HepG2 (cell line): ENCODE data around the gene BCAR3. TPM values are rescaled to one million over a fixed set of nuclear protein-coding genes. Genes with fewer than 3 reads are reported as not detected.

Source experiments
- DR1 ChIP-seq: sonication (generic); formaldehyde crosslinking; IDR thresholded peaks from 2 replicates; pipeline ENCODE4 v1.8.0; 2021; ENCODE audit warnings: mild to moderate bottlenecking, missing genetic modification reagents, inconsistent platforms
- GFI1 ChIP-seq: sonication (generic); formaldehyde crosslinking; IDR thresholded peaks from 2 replicates; pipeline ENCODE4 v1.5.0; 2020; ENCODE audit warnings: missing genetic modification reagents, mild to moderate bottlenecking, borderline replicate concordance
- MAFG ChIP-seq: sonication (generic); formaldehyde crosslinking; IDR thresholded peaks from 2 replicates; pipeline ENCODE4 v1.5.1; 2020; ENCODE audit warnings: mild to moderate bottlenecking, missing genetic modification reagents
- MAX ChIP-seq: IDR thresholded peaks from 2 replicates; pipeline ENCODE4 v1.6.1; 2012; ENCODE audit warnings: inconsistent platforms
- MED1 ChIP-seq: sonication (generic); formaldehyde crosslinking; IDR thresholded peaks from 2 replicates; pipeline ENCODE4 v1.4.0; 2020; ENCODE audit warnings: missing genetic modification reagents
- NCOA1 ChIP-seq: sonication (generic); formaldehyde crosslinking; IDR thresholded peaks from 2 replicates; pipeline ENCODE4 v1.9.0; 2021; ENCODE audit warnings: missing genetic modification reagents
- PCBP2 ChIP-seq: fragments of 200-400 bp; formaldehyde crosslinking; optimal IDR thresholded peaks from 2 replicates; pipeline ENCODE3; 2018; ENCODE audit warnings: low read length, low read depth; ENCODE audit not compliant: poor library complexity, severe bottlenecking
- PPARG ChIP-seq: conservative IDR thresholded peaks from 2 replicates; pipeline ENCODE4 v1.6.1; 2016; ENCODE audit warnings: missing biosample characterization, missing genetic modification reagents
- PRDM4 ChIP-seq: sonication (generic); formaldehyde crosslinking; IDR thresholded peaks from 2 replicates; pipeline ENCODE4 v1.9.0; 2021; ENCODE audit warnings: missing genetic modification reagents, borderline replicate concordance
- RAD51 ChIP-seq: fragments of 450-650 bp; IDR thresholded peaks from 2 replicates; pipeline ENCODE4 v1.6.1; 2016; ENCODE audit warnings: borderline replicate concordance
- SPEN ChIP-seq: sonication (generic); formaldehyde crosslinking; IDR thresholded peaks from 2 replicates; pipeline ENCODE4 v1.5.1; 2020; ENCODE audit warnings: low read depth, mild to moderate bottlenecking, missing genetic modification reagents
- TEAD3 ChIP-seq: optimal IDR thresholded peaks from 2 replicates; pipeline ENCODE3; 2016; ENCODE audit warnings: borderline replicate concordance
- U2AF1 ChIP-seq: fragments of 200-400 bp; formaldehyde crosslinking; optimal IDR thresholded peaks from 2 replicates; pipeline ENCODE3; 2017; ENCODE audit warnings: mild to moderate bottlenecking, low read depth, low read length
- ZFX ChIP-seq: sonication (generic); formaldehyde crosslinking; IDR thresholded peaks from 2 replicates; pipeline ENCODE4 v1.4.0; 2020; ENCODE audit warnings: mild to moderate bottlenecking, low read depth, missing genetic modification reagents, moderate library complexity
- ZMAT5 ChIP-seq: sonication (generic); formaldehyde crosslinking; IDR thresholded peaks from 2 replicates; pipeline ENCODE4 v1.5.0; 2020; ENCODE audit warnings: mild to moderate bottlenecking, low read depth, missing genetic modification reagents, borderline replicate concordance
- ZNF20 ChIP-seq: sonication (generic); formaldehyde crosslinking; IDR thresholded peaks from 2 replicates; pipeline ENCODE4 v1.4.0; 2020; ENCODE audit warnings: mild to moderate bottlenecking, moderate library complexity, missing genetic modification reagents
- ZNF251 ChIP-seq: sonication (generic); formaldehyde crosslinking; IDR thresholded peaks from 2 replicates; pipeline ENCODE4 v1.9.0; 2021; ENCODE audit warnings: mild to moderate bottlenecking, missing genetic modification reagents
- ZNF292 ChIP-seq: sonication (generic); formaldehyde crosslinking; IDR thresholded peaks from 2 replicates; pipeline ENCODE4 v1.8.1; 2022; ENCODE audit warnings: mild to moderate bottlenecking, low read depth, missing genetic modification reagents, borderline replicate concordance
- ZNF34 ChIP-seq: sonication (generic); formaldehyde crosslinking; IDR thresholded peaks from 2 replicates; pipeline ENCODE4 v1.4.0; 2020; ENCODE audit warnings: mild to moderate bottlenecking, missing genetic modification reagents, borderline replicate concordance
- ZNF382 ChIP-seq: sonication (generic); formaldehyde crosslinking; IDR thresholded peaks from 2 replicates; pipeline ENCODE4 v1.5.0; 2020; ENCODE audit warnings: missing genetic modification reagents, mild to moderate bottlenecking, borderline replicate concordance
- ZNF512B ChIP-seq: sonication (generic); formaldehyde crosslinking; IDR thresholded peaks from 2 replicates; pipeline ENCODE4 v1.5.1; 2020; ENCODE audit warnings: missing genetic modification reagents, mild to moderate bottlenecking, borderline replicate concordance
- ZNF546 ChIP-seq: sonication (generic); formaldehyde crosslinking; conservative IDR thresholded peaks from 2 replicates; pipeline ENCODE4 v1.8.1; 2023; ENCODE audit warnings: mild to moderate bottlenecking, missing genetic modification reagents
- ZNF572 ChIP-seq: sonication (generic); formaldehyde crosslinking; IDR thresholded peaks from 2 replicates; pipeline ENCODE4 v1.5.1; 2020; ENCODE audit warnings: mild to moderate bottlenecking, missing genetic modification reagents
- ZNF691 ChIP-seq: sonication (generic); formaldehyde crosslinking; IDR thresholded peaks from 2 replicates; pipeline ENCODE4 v1.4.0; 2020; ENCODE audit warnings: missing genetic modification reagents, low read depth, mild to moderate bottlenecking, borderline replicate concordance
- ZNF773 ChIP-seq: sonication (generic); formaldehyde crosslinking; IDR thresholded peaks from 2 replicates; pipeline ENCODE4 v1.4.0; 2020; ENCODE audit warnings: missing genetic modification reagents, borderline replicate concordance
- polyA plus RNA-seq, 8 experiments: library from polyadenylated mRNA; depleted of rRNA in 3 of 8; stranded (reverse) in 7 of 8; unstranded in 1 of 8; fragments of >200 nt; fragmentation: Illumina TruSeq in 4 of 8; extraction: Trizol in 4 of 8; gene quantifications; 2 replicates each; pipeline versions ENCODE4 v1.2.1 to v1.2.3, GENCODE V29; 2011 to 2016; ENCODE audit warnings: low read depth in 4 of 8, missing spikeins in 1 of 8, mixed read lengths in 1 of 8; ENCODE audit not compliant: insufficient read depth in 1 of 8
- total RNA-seq, 5 experiments: library from RNA; depleted of rRNA; stranded (reverse); fragments of >200 nt; fragmentation: Illumina TruSeq; extraction: Trizol; gene quantifications; 2 replicates each; pipeline ENCODE4 v1.2.3, GENCODE V29; 2016; ENCODE audit warnings: low read depth in 1 of 5

The BCAR3 gene
- total and polyA plus RNA-seq, 2 of the 13 experiments (the other 11 are each of a cell fraction or from before 2014, with no cell fraction given) = 3.6 to 4.8 TPM

GRCh38 chr1:93615582-93616150, 66.0 kb downstream of the BCAR3 start (continued):
- TF ChIP-seq TEAD3 (CRISPR knock-in tag) = peak; percentile 38
- TF ChIP-seq DR1 (CRISPR knock-in tag) = no peak
- no peak for TF ChIP-seq RAD51
- no peak for TF ChIP-seq PCBP2
- no peak for TF ChIP-seq U2AF1
- TF ChIP-seq NCOA1 (CRISPR knock-in tag) = no peak
- TF ChIP-seq PPARG (CRISPR knock-in tag) = no peak; the same call in 1 of the 2 replicates
- TF ChIP-seq MAX = peak; percentile 91
- TF ChIP-seq MED1 = peak; percentile 76
- TF ChIP-seq ZNF251 = no peak
- TF ChIP-seq MAFG (CRISPR knock-in tag) = peak; percentile 76
- TF ChIP-seq ZNF691 (CRISPR knock-in tag) = 0 out of 2 replicates have a peak, but pooled peaks have one; percentile 37
- TF ChIP-seq ZNF34 (CRISPR knock-in tag) = no peak
- TF ChIP-seq ZMAT5 (CRISPR knock-in tag) = no peak
- no peak for TF ChIP-seq ZNF512B
- TF ChIP-seq ZFX = peak; percentile 88
- 0 out of 2 replicates have a peak, but pooled peaks have one; percentile 57 for TF ChIP-seq ZNF292 (CRISPR knock-in tag)
- TF ChIP-seq SPEN (CRISPR knock-in tag) = peak; percentile 79
- peak; percentile 48; the same call in 1 of the 2 replicates for TF ChIP-seq GFI1 (CRISPR knock-in tag)
- no peak for TF ChIP-seq ZNF20
- TF ChIP-seq PRDM4 = no peak
- TF ChIP-seq ZNF572 (CRISPR knock-in tag) = no peak
- no peak for TF ChIP-seq ZNF546 (CRISPR knock-in tag)
- no peak for TF ChIP-seq ZNF382 (CRISPR knock-in tag)
- no peak for TF ChIP-seq ZNF773 (CRISPR knock-in tag)
